Measurements from ENCODE around the gene MYCBPAP.

The MYCBPAP gene

GRCh38 chr17:50492214-50492613 is 16.0 kb upstream of the MYCBPAP start:
- no peak overlapping the region for H3K9ac ChIP-seq (ENCODE audit: low read length in 2 of 2)
- H3K4me3 ChIP-seq (ENCODE audit: low read length in 2 of 2): no peak overlapping the region
- no peaks in the 10 kb centered on the region for H3K27me3 ChIP-seq (ENCODE audit: control insufficient read depth in 1 of 2, insufficient read depth in 2 of 2, low read length in 2 of 2)
- H3K9me3 ChIP-seq (ENCODE audit: control insufficient read depth in 2 of 2, low read length in 2 of 2): no peaks in the 10 kb centered on the region
- no peak overlapping the region for H3K27ac ChIP-seq (ENCODE audit: low read length)
- H3K36me3 ChIP-seq (ENCODE audit: control insufficient read depth in 2 of 2, insufficient read depth in 2 of 2, low read length in 2 of 2): peaks cover 4% of the 10 kb centered on the region in 2 donors
- H3K4me1 ChIP-seq (ENCODE audit: control insufficient read depth, insufficient read depth, low read length): no peaks in the 10 kb centered on the region

DNA sequence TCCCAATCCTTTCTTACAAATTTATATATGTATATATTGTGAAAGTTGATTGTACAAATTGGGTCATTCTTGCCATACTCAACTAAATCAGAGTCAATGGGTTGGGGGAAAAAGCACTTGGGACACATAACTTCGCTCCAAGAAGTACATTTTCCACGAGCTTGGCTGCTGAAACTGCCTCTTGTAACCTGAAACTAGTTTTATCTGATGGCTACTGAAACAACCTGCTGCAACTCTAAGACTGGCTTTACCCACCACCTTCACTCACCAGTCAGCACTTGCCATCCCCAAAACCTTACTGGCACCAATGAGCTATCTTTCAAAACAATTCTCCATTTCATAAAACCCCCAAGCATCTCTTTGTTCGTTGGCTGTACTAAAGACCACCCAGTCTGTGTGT is 14.5 kb upstream of the MYCBPAP start:
- H3K9ac ChIP-seq (ENCODE audit: low read length in 2 of 2): no peak overlapping the region
- H3K27me3 ChIP-seq (ENCODE audit: control insufficient read depth in 1 of 2, insufficient read depth in 2 of 2, low read length in 2 of 2): no peaks in the 10 kb centered on the region

DNA sequence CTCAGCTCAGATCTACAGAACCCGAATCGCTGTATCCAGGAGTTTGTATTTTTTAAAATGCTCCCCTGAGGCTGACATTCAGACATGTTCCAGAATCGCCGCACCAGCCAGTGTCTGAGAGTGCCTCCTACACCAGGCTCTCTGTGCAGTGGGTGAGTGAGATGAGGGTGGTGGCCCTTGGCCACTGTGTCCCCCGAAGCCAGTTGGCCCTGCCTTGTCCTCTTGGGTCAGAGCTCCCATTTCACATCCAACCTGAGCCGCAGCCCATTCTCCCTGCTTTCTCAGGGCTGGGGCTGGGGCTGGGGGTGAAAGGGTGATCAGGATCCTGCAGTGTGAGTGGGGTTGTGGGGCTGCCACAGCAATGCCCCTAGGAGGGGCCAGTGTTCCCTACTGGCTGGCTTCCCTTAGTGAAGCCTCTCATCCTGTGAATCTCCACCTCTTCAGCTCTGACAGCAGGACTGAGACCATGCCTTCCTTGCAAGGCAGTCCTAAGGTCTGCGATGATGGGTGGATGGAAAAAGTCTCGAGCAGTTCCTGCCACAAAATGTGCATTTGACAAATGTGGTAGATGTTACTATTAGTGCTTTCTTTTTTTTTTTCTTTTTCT is 12.9 kb upstream of the MYCBPAP start:
- Histone ChIP-seq H3K27me3 (ENCODE audit: control insufficient read depth in 1 of 2, insufficient read depth in 2 of 2, low read length in 2 of 2) (no peaks in the 10 kb centered on the region), H3K9me3 (ENCODE audit: control insufficient read depth in 2 of 2, low read length in 2 of 2) (no peaks in the 10 kb centered on the region), H3K36me3 (ENCODE audit: control insufficient read depth in 2 of 2, insufficient read depth in 2 of 2, low read length in 2 of 2) (no peaks in the 10 kb centered on the region), H3K4me3 (ENCODE audit: low read length in 2 of 2) (no peak overlapping the region), H3K27ac (ENCODE audit: low read length) (no peak overlapping the region), H3K9ac (ENCODE audit: low read length in 2 of 2) (no peak overlapping the region), H3K4me1 (ENCODE audit: control insufficient read depth, insufficient read depth, low read length) (no peaks in the 10 kb centered on the region)

More for the DNA sequence above, 14.5 kb upstream of the MYCBPAP start:
- Histone ChIP-seq H3K36me3 (ENCODE audit: control insufficient read depth in 2 of 2, insufficient read depth in 2 of 2, low read length in 2 of 2) (no peaks in the 10 kb centered on the region), H3K9me3 (ENCODE audit: control insufficient read depth in 2 of 2, low read length in 2 of 2) (no peaks in the 10 kb centered on the region), H3K27ac (ENCODE audit: low read length) (no peak overlapping the region), H3K4me1 (ENCODE audit: control insufficient read depth, insufficient read depth, low read length) (no peaks in the 10 kb centered on the region), H3K4me3 (ENCODE audit: low read length in 2 of 2) (no peak overlapping the region)

DNA sequence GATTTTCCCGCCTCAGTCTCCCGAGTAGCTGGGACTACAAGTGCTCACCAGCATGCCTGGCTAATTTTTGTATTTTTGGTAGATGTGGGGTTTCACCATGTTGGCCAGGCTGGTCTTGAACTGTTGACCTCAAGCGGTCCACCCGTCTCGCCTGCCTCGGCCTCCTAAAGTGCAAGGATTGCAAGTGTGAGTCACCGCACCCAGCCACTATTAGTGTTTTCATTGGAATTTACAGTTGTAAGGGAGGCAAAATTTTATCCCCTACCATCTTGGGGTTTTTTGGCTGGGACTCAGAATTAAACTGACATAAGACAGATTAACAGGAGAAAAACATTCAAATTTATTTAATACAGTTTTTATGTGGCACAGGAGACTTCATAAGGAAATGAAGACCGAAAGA is 12.3 kb upstream of the MYCBPAP start:
- Histone ChIP-seq H3K9me3 (ENCODE audit: control insufficient read depth in 2 of 2, low read length in 2 of 2) (no peaks in the 10 kb centered on the region), H3K27ac (ENCODE audit: low read length) (no peak overlapping the region), H3K9ac (ENCODE audit: low read length in 2 of 2) (no peak overlapping the region), H3K36me3 (ENCODE audit: control insufficient read depth in 2 of 2, insufficient read depth in 2 of 2, low read length in 2 of 2) (no peaks in the 10 kb centered on the region), H3K27me3 (ENCODE audit: control insufficient read depth in 1 of 2, insufficient read depth in 2 of 2, low read length in 2 of 2) (no peaks in the 10 kb centered on the region), H3K4me3 (ENCODE audit: low read length in 2 of 2) (no peak overlapping the region), H3K4me1 (ENCODE audit: control insufficient read depth, insufficient read depth, low read length) (no peaks in the 10 kb centered on the region)

- no peaks in the 10 kb centered on the region for H3K27me3 ChIP-seq (ENCODE audit: control insufficient read depth in 1 of 2, insufficient read depth in 2 of 2, low read length in 2 of 2)
- H3K4me1 ChIP-seq (ENCODE audit: control insufficient read depth, insufficient read depth, low read length): no peaks in the 10 kb centered on the region
- no peak overlapping the region for H3K27ac ChIP-seq (ENCODE audit: low read length)
- H3K4me3 ChIP-seq (ENCODE audit: low read length in 2 of 2): no peak overlapping the region
- no peak overlapping the region for H3K9ac ChIP-seq (ENCODE audit: low read length in 2 of 2)
- no peaks in the 10 kb centered on the region for H3K36me3 ChIP-seq (ENCODE audit: control insufficient read depth in 2 of 2, insufficient read depth in 2 of 2, low read length in 2 of 2)
- H3K9me3 ChIP-seq (ENCODE audit: control insufficient read depth in 2 of 2, low read length in 2 of 2): no peaks in the 10 kb centered on the region
Observed at GRCh38 chr17:50498021-50498874, 10.0 kb upstream of the MYCBPAP start.

GRCh38 chr17:50499270-50499669 is 9.0 kb upstream of the MYCBPAP start:
- H3K4me3 ChIP-seq (ENCODE audit: low read length in 2 of 2): no peak overlapping the region
- H3K36me3 ChIP-seq (ENCODE audit: control insufficient read depth in 2 of 2, insufficient read depth in 2 of 2, low read length in 2 of 2): no peaks in the 10 kb centered on the region
- H3K27me3 ChIP-seq (ENCODE audit: control insufficient read depth in 1 of 2, insufficient read depth in 2 of 2, low read length in 2 of 2): no peaks in the 10 kb centered on the region
- no peak overlapping the region for H3K27ac ChIP-seq (ENCODE audit: low read length)
- H3K4me1 ChIP-seq (ENCODE audit: control insufficient read depth, insufficient read depth, low read length): no peaks in the 10 kb centered on the region
- no peaks in the 10 kb centered on the region for H3K9me3 ChIP-seq (ENCODE audit: control insufficient read depth in 2 of 2, low read length in 2 of 2)
- no peak overlapping the region for H3K9ac ChIP-seq (ENCODE audit: low read length in 2 of 2)

GRCh38 chr17:50499721-50500120 is 8.5 kb upstream of the MYCBPAP start:
- Histone ChIP-seq H3K9me3 (ENCODE audit: control insufficient read depth in 2 of 2, low read length in 2 of 2) (no peaks in the 10 kb centered on the region), H3K4me1 (ENCODE audit: control insufficient read depth, insufficient read depth, low read length) (no peaks in the 10 kb centered on the region), H3K4me3 (ENCODE audit: low read length in 2 of 2) (no peak overlapping the region), H3K9ac (ENCODE audit: low read length in 2 of 2) (no peak overlapping the region), H3K27me3 (ENCODE audit: control insufficient read depth in 1 of 2, insufficient read depth in 2 of 2, low read length in 2 of 2) (no peaks in the 10 kb centered on the region), H3K36me3 (ENCODE audit: control insufficient read depth in 2 of 2, insufficient read depth in 2 of 2, low read length in 2 of 2) (no peaks in the 10 kb centered on the region), H3K27ac (ENCODE audit: low read length) (no peak overlapping the region)

DNA sequence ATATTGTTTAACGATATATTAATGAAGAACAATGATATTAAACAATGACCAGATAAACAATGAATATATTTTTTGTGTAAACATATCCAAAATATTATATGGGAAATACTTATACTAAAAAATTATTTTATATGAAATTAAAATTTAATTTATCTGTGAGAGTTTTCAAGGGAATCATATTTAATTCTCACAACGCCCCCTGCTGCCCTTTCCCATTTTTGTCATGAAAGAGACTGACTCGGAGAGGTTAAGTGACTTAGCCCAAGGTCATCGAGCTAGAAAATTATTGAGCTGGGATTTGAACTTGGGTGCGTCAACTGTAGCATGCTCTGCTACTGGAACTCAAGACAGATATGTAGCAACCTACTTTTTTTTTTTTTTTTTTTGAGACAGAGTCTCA is 7.2 kb upstream of the MYCBPAP start:
- Histone ChIP-seq H3K4me3 (ENCODE audit: low read length in 2 of 2) (no peak overlapping the region), H3K27ac (ENCODE audit: low read length) (no peak overlapping the region), H3K27me3 (ENCODE audit: control insufficient read depth in 1 of 2, insufficient read depth in 2 of 2, low read length in 2 of 2) (no peaks in the 10 kb centered on the region), H3K9me3 (ENCODE audit: control insufficient read depth in 2 of 2, low read length in 2 of 2) (no peaks in the 10 kb centered on the region), H3K4me1 (ENCODE audit: control insufficient read depth, insufficient read depth, low read length) (no peaks in the 10 kb centered on the region), H3K9ac (ENCODE audit: low read length in 2 of 2) (no peak overlapping the region), H3K36me3 (ENCODE audit: control insufficient read depth in 2 of 2, insufficient read depth in 2 of 2, low read length in 2 of 2) (no peaks in the 10 kb centered on the region)

- H3K36me3 ChIP-seq (ENCODE audit: control insufficient read depth in 2 of 2, insufficient read depth in 2 of 2, low read length in 2 of 2): no peaks in the 10 kb centered on the region
Observed at GRCh38 chr17:50502301-50502990, 5.8 kb upstream of the MYCBPAP start.

DNA sequence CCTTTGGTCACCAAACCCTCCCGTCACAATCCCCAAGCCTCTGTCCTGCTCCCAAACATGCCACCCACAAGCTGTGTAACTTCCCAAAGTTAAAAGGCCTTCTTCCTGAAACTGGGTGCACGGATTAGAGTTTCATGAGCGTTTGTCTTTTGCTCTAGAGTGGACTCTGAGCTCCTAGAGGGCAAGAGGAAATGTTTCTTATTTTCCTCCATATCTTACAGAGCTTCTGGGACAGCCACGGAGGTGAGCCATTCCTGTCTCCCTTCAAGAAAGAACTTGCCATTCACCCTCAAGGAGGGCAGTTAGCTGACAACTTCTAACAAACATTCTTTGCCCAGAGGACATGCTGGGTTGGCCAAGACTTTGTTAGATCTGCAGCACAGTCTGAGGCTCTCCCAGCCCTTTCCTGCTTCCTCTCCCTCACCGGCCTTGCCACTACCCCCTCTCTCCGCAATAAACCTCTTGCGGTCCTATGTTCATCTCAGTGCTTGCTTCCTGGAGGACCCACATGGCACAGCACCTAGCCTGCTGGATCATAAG is 2.6 kb upstream of the MYCBPAP start:
- H3K4me1 ChIP-seq (ENCODE audit: control insufficient read depth, insufficient read depth, low read length): peaks cover 7% of the 10 kb centered on the region
- peaks cover 0 to 2% of the 10 kb centered on the region in 2 donors for H3K27me3 ChIP-seq (ENCODE audit: control insufficient read depth in 1 of 2, insufficient read depth in 2 of 2, low read length in 2 of 2)
- no peak overlapping the region for H3K27ac ChIP-seq (ENCODE audit: low read length)
- H3K9ac ChIP-seq (ENCODE audit: low read length in 2 of 2): no peak overlapping the region
- no peaks in the 10 kb centered on the region for H3K36me3 ChIP-seq (ENCODE audit: control insufficient read depth in 2 of 2, insufficient read depth in 2 of 2, low read length in 2 of 2)
- no peak overlapping the region for H3K4me3 ChIP-seq (ENCODE audit: low read length in 2 of 2)
- H3K9me3 ChIP-seq (ENCODE audit: control insufficient read depth in 2 of 2, low read length in 2 of 2): no peaks in the 10 kb centered on the region

More at GRCh38 chr17:50502301-50502990, 5.8 kb upstream of the MYCBPAP start:
- Histone ChIP-seq H3K4me3 (ENCODE audit: low read length in 2 of 2) (no peak overlapping the region), H3K9me3 (ENCODE audit: control insufficient read depth in 2 of 2, low read length in 2 of 2) (no peaks in the 10 kb centered on the region), H3K4me1 (ENCODE audit: control insufficient read depth, insufficient read depth, low read length) (no peaks in the 10 kb centered on the region), H3K27me3 (ENCODE audit: control insufficient read depth in 1 of 2, insufficient read depth in 2 of 2, low read length in 2 of 2) (peaks cover 0 to 2% of the 10 kb centered on the region in 2 donors), H3K9ac (ENCODE audit: low read length in 2 of 2) (no peak overlapping the region), H3K27ac (ENCODE audit: low read length) (no peak overlapping the region)

All from stomach smooth muscle (tissue), 2 donors.